CD14-positive monocyte (primary cell): ENCODE data around the gene ANKEF1. TPM values are rescaled to one million over a fixed set of nuclear protein-coding genes. Genes with fewer than 3 reads are reported as not detected.

Experiments
- DNase-seq, 3 donors: peaks; one replicate each; pipeline ENCODE4 v3.0.0-alpha.2; 2011 to 2022
- H2AFZ ChIP-seq: 2 replicates; pipeline ENCODE4 v1.6.0; 2012; ENCODE audit warnings: mild to moderate bottlenecking, low read depth, low read length, inconsistent platforms; ENCODE audit not compliant: insufficient read depth, poor library complexity, severe bottlenecking
- H3K27ac ChIP-seq, 2 donors: 1 replicate in 1 of 2; 2 replicates in 1 of 2; pipeline ENCODE4 v1.5.1; 2012 to 2013; ENCODE audit warnings: low read length in 2 of 2, control low read depth in 1 of 2, inconsistent platforms in 1 of 2, low read depth in 1 of 2, mild to moderate bottlenecking in 1 of 2
- H3K27me3 ChIP-seq, 2 donors: one replicate each; pipeline versions ENCODE4 v1.6.0 to v1.6.1; 2011 to 2013; ENCODE audit warnings: low read length in 2 of 2; ENCODE audit not compliant: control insufficient read depth in 2 of 2, insufficient read depth in 2 of 2
- H3K36me3 ChIP-seq, 2 donors: replicated peaks in 1 of 2; 1 replicate in 1 of 2; 2 replicates in 1 of 2; pipeline versions ENCODE4 v1.5.1 to v1.6.1; 2012 to 2013; ENCODE audit warnings: low read length in 2 of 2, control low read depth in 1 of 2, inconsistent platforms in 1 of 2, mild to moderate bottlenecking in 1 of 2; ENCODE audit not compliant: insufficient read depth in 2 of 2, control insufficient read depth in 1 of 2
- H3K4me1 ChIP-seq, 2 donors: 1 replicate in 1 of 2; 2 replicates in 1 of 2; pipeline versions ENCODE4 v1.5.1 to v1.6.1; 2012 to 2013; ENCODE audit warnings: low read length in 2 of 2, control low read depth in 1 of 2, inconsistent platforms in 1 of 2, mild to moderate bottlenecking in 1 of 2, moderate library complexity in 1 of 2; ENCODE audit not compliant: insufficient read depth in 2 of 2, control insufficient read depth in 1 of 2
- H3K4me2 ChIP-seq: replicated peaks from 2 replicates; pipeline ENCODE3; 2012; ENCODE audit warnings: low read length, moderate library complexity, mild to moderate bottlenecking; ENCODE audit not compliant: poor library complexity, severe bottlenecking; ENCODE audit errors: extremely low read depth
- H3K4me3 ChIP-seq, 3 experiments: fragments of 200-600 bp in 1 of 3; sonication (generic) in 1 of 3; replicated peaks in 1 of 3; 1 replicate in 2 of 3; 2 replicates in 1 of 3; pipeline ENCODE4 v1.5.1; 2011 to 2013; ENCODE audit warnings: low read length in 3 of 3, mild to moderate bottlenecking in 3 of 3, control low read depth in 2 of 3, low read depth in 2 of 3, inconsistent platforms in 1 of 3, moderate library complexity in 1 of 3
- H3K79me2 ChIP-seq: 2 replicates; pipeline ENCODE4 v1.6.0; 2012; ENCODE audit warnings: mild to moderate bottlenecking, control low read depth, inconsistent platforms, low read length, moderate library complexity; ENCODE audit not compliant: insufficient read depth
- H3K9ac ChIP-seq: 2 replicates; pipeline ENCODE4 v1.6.0; 2017; ENCODE audit warnings: low read length, mild to moderate bottlenecking; ENCODE audit not compliant: insufficient read depth, poor library complexity, severe bottlenecking
- H3K9me3 ChIP-seq, 2 donors: replicated peaks in 1 of 2; 1 replicate in 1 of 2; 2 replicates in 1 of 2; pipeline versions ENCODE4 v1.5.1 to v1.6.1; 2012 to 2013; ENCODE audit warnings: low read length in 2 of 2, control low read depth in 1 of 2; ENCODE audit not compliant: control insufficient read depth in 1 of 2, insufficient read depth in 1 of 2
- H4K20me1 ChIP-seq: 2 replicates; pipeline ENCODE4 v1.6.0; 2012; ENCODE audit warnings: mild to moderate bottlenecking, low read length, control low read depth, moderate library complexity; ENCODE audit not compliant: insufficient read depth
- H3K27ac Mint-ChIP-seq, 7 donors: one replicate each; pipeline ENCODE4 v1.8.0; 2020; ENCODE audit warnings: mild to moderate bottlenecking in 7 of 7, mixed read lengths in 7 of 7, moderate library complexity in 6 of 7, inconsistent platforms in 2 of 7
- H3K27me3 Mint-ChIP-seq, 3 donors: one replicate each; pipeline ENCODE4 v1.8.0; 2021 to 2022; ENCODE audit warnings: low read depth in 3 of 3, mild to moderate bottlenecking in 3 of 3, mixed read lengths in 3 of 3, moderate library complexity in 3 of 3, inconsistent platforms in 1 of 3
- H3K36me3 Mint-ChIP-seq, 2 donors: one replicate each; pipeline ENCODE4 v1.8.0; 2020; ENCODE audit warnings: mixed read lengths in 2 of 2, inconsistent platforms in 1 of 2, mild to moderate bottlenecking in 1 of 2
- H3K4me1 Mint-ChIP-seq: one replicate; pipeline ENCODE4 v1.8.0; 2020; ENCODE audit warnings: mild to moderate bottlenecking, mixed read lengths
- H3K4me3 Mint-ChIP-seq, 2 donors: one replicate each; pipeline ENCODE4 v1.8.0; 2020; ENCODE audit warnings: mild to moderate bottlenecking in 2 of 2, mixed read lengths in 2 of 2, moderate library complexity in 1 of 2
- H3K9me3 Mint-ChIP-seq, 7 donors: one replicate each; pipeline ENCODE4 v1.8.0; 2020 to 2022; ENCODE audit warnings: mixed read lengths in 7 of 7, mild to moderate bottlenecking in 6 of 7, moderate library complexity in 6 of 7, inconsistent platforms in 2 of 7
- CTCF ChIP-seq: fragments of 200-600 bp; IDR thresholded peaks from one replicate; pipeline ENCODE4 v1.8.0; 2022; ENCODE audit warnings: antibody characterized with exemption, mild to moderate bottlenecking
- WGBS: methylation state at CpG from one replicate; pipeline ENCODE4 v1.1.5; 2013; ENCODE audit warnings: missing lambda C conversion rate; ENCODE audit not compliant: insufficient coverage; 5-methylcytosine and 5-hydroxymethylcytosine counted together
- intact Hi-C, 2 donors: fragments of 100-400 bp; cut with micrococcal nuclease; formaldehyde crosslinking; loops; one replicate each; pipeline versions ENCODE4 v1.15.0 to v1.15.1; 2023
- polyA plus RNA-seq, 3 donors: library from polyadenylated mRNA; depleted of rRNA in 1 of 3; unstranded in 2 of 3; stranded (reverse) in 1 of 3; fragments of 300-500 nt in 2 of 3; fragments of >200 nt in 1 of 3; fragmentation: Illumina TruSeq in 2 of 3; gene quantifications; 1 replicate in 2 of 3; 2 replicates in 1 of 3; pipeline ENCODE4 v1.2.3, GENCODE V29; 2012 to 2021

Gene ANKEF1
- polyA plus RNA-seq, 3 donors: 0.03 to 0.15 (median 0.10) TPM

- no peaks in the 10 kb centered on the region for H3K36me3 ChIP-seq
- no peak overlapping the region for H3K27ac Mint-ChIP-seq
- no peak overlapping the region for H3K4me3 Mint-ChIP-seq
- H3K9ac ChIP-seq: no peak overlapping the region
- H3K4me3 ChIP-seq: no peak overlapping the region
- no CpG with 5 or more reads among the region's 2 CpGs for WGBS
- peaks cover under 1 to 2% (median 1%) of the 10 kb centered on the region in 3 donors for H3K27me3 Mint-ChIP-seq
- no peak overlapping the region for H3K4me2 ChIP-seq
- intact Hi-C loops: no loop called here
- TF ChIP-seq CTCF: no peak
- DNase-seq: no peak
- no peak overlapping the region for H2AFZ ChIP-seq
- peaks cover 0 to 13% (median 6%) of the 10 kb centered on the region in 7 donors for H3K9me3 Mint-ChIP-seq
- no peaks in the 10 kb centered on the region for H3K27me3 ChIP-seq
- H3K36me3 Mint-ChIP-seq: no peaks in the 10 kb centered on the region
- no peaks in the 10 kb centered on the region for H4K20me1 ChIP-seq
- no peaks in the 10 kb centered on the region for H3K79me2 ChIP-seq
- H3K4me1 Mint-ChIP-seq: peaks cover 1% of the 10 kb centered on the region
- H3K4me1 ChIP-seq: peaks cover 2 to 3% of the 10 kb centered on the region in 2 donors
- H3K27ac ChIP-seq: no peak overlapping the region
- H3K9me3 ChIP-seq: peaks cover 0 to 2% of the 10 kb centered on the region in 2 donors
These were observed 29.9 kb upstream of the ANKEF1 start for GRCh38 chr20:10004900-10005299.

GRCh38 chr20:10005885-10006284 is 28.9 kb upstream of the ANKEF1 start:
- 50% methylated on average over 1 of the region's 1 CpG for WGBS
- Histone ChIP-seq H3K27me3 (no peaks in the 10 kb centered on the region), H3K4me3 (no peak overlapping the region), H2AFZ (no peak overlapping the region), H3K9ac (no peak overlapping the region), H3K4me2 (no peak overlapping the region), H4K20me1 (no peaks in the 10 kb centered on the region), H3K36me3 (no peaks in the 10 kb centered on the region), H3K79me2 (no peaks in the 10 kb centered on the region), H3K9me3 (peaks cover 0 to 2% of the 10 kb centered on the region in 2 donors), H3K27ac (no peak overlapping the region), H3K4me1 (no peaks in the 10 kb centered on the region)
- no peak overlapping the region for H3K4me3 Mint-ChIP-seq
- H3K36me3 Mint-ChIP-seq: no peaks in the 10 kb centered on the region
- no peak for DNase-seq
- H3K4me1 Mint-ChIP-seq: no peaks in the 10 kb centered on the region
- H3K27ac Mint-ChIP-seq: peak overlapping the region in 1 of 7 donors; percentile 46
- H3K27me3 Mint-ChIP-seq: peaks cover 0 to 2% (median 1%) of the 10 kb centered on the region in 3 donors
- peaks cover 0 to 13% (median 6%) of the 10 kb centered on the region in 7 donors for H3K9me3 Mint-ChIP-seq
- TF ChIP-seq CTCF: no peak
- intact Hi-C loops: no loop called here
